HepG2 (cell line): ENCODE results near the gene DDC. TPM values are rescaled to one million over a fixed set of nuclear protein-coding genes. Genes with fewer than 3 reads are reported as not detected.

Experiments
- CAMTA2 ChIP-seq: sonication (generic); formaldehyde crosslinking; IDR thresholded peaks from 2 replicates; pipeline ENCODE4 v1.4.0; 2020; ENCODE audit warnings: mild to moderate bottlenecking, missing genetic modification reagents, borderline replicate concordance
- CENPX ChIP-seq: sonication (generic); formaldehyde crosslinking; IDR thresholded peaks from 2 replicates; pipeline ENCODE4 v1.9.0; 2021; ENCODE audit warnings: mild to moderate bottlenecking, missing genetic modification reagents, moderate library complexity
- DR1 ChIP-seq: sonication (generic); formaldehyde crosslinking; IDR thresholded peaks from 2 replicates; pipeline ENCODE4 v1.8.0; 2021; ENCODE audit warnings: mild to moderate bottlenecking, missing genetic modification reagents, inconsistent platforms
- HMG20A ChIP-seq: IDR thresholded peaks from 2 replicates; pipeline ENCODE4 v1.6.1; 2016; ENCODE audit warnings: borderline replicate concordance
- IRX3 ChIP-seq: sonication (generic); formaldehyde crosslinking; IDR thresholded peaks from 2 replicates; pipeline ENCODE4 v1.8.1; 2023; ENCODE audit warnings: mild to moderate bottlenecking, low read depth, missing genetic modification reagents, borderline replicate concordance
- KLF13 ChIP-seq: sonication (generic); formaldehyde crosslinking; IDR thresholded peaks from 2 replicates; pipeline ENCODE4 v1.4.0; 2020; ENCODE audit warnings: mild to moderate bottlenecking, missing genetic modification reagents
- NR2F1 ChIP-seq, 2 experiments: fragments of 450-650 bp in 1 of 2; formaldehyde crosslinking in 1 of 2; IDR thresholded peaks; 2 replicates each; pipeline versions ENCODE4 v1.5.0 to v1.6.1; 2016 to 2020; ENCODE audit warnings: mild to moderate bottlenecking in 1 of 2, missing compliant biosample characterization in 1 of 2, missing genetic modification reagents in 1 of 2, moderate library complexity in 1 of 2
- SAFB2 ChIP-seq: sonication (generic); formaldehyde crosslinking; IDR thresholded peaks from 2 replicates; pipeline ENCODE4 v1.5.1; 2020; ENCODE audit warnings: missing genetic modification reagents, low read depth, mild to moderate bottlenecking, borderline replicate concordance
- SNRNP70 ChIP-seq: fragments of 200-400 bp; formaldehyde crosslinking; IDR thresholded peaks from 2 replicates; pipeline ENCODE4 v1.6.1; 2017; ENCODE audit warnings: mild to moderate bottlenecking, low read depth, low read length, moderate library complexity
- SRY ChIP-seq: sonication (generic); formaldehyde crosslinking; IDR thresholded peaks from 2 replicates; pipeline ENCODE4 v1.8.0; 2022; ENCODE audit warnings: mild to moderate bottlenecking, missing genetic modification reagents
- SYNCRIP ChIP-seq: fragments of 200-400 bp; formaldehyde crosslinking; IDR thresholded peaks from 2 replicates; pipeline ENCODE4 v1.6.1; 2018; ENCODE audit warnings: mild to moderate bottlenecking, low read depth, low read length; ENCODE audit not compliant: insufficient read depth
- TEAD3 ChIP-seq: optimal IDR thresholded peaks from 2 replicates; pipeline ENCODE3; 2016; ENCODE audit warnings: borderline replicate concordance
- ZBTB1 ChIP-seq: sonication (generic); formaldehyde crosslinking; IDR thresholded peaks from 2 replicates; pipeline ENCODE4 v1.4.0; 2020; ENCODE audit warnings: missing genetic modification reagents, borderline replicate concordance
- ZNF124 ChIP-seq: sonication (generic); formaldehyde crosslinking; IDR thresholded peaks from 2 replicates; pipeline ENCODE4 v1.4.0; 2020; ENCODE audit warnings: missing genetic modification reagents
- ZNF180 ChIP-seq: sonication (generic); formaldehyde crosslinking; IDR thresholded peaks from 2 replicates; pipeline ENCODE4 v1.4.0; 2020; ENCODE audit warnings: low read depth, missing genetic modification reagents, borderline replicate concordance
- ZNF234 ChIP-seq: sonication (generic); formaldehyde crosslinking; conservative IDR thresholded peaks from 2 replicates; pipeline ENCODE4 v1.5.1; 2020; ENCODE audit warnings: mild to moderate bottlenecking, missing genetic modification reagents
- ZNF562 ChIP-seq: sonication (generic); formaldehyde crosslinking; IDR thresholded peaks from 2 replicates; pipeline ENCODE4 v1.8.0; 2022; ENCODE audit warnings: missing genetic modification reagents, borderline replicate concordance
- ZNF83 ChIP-seq: sonication (generic); formaldehyde crosslinking; IDR thresholded peaks from 2 replicates; pipeline ENCODE4 v1.4.0; 2020; ENCODE audit warnings: missing genetic modification reagents, mild to moderate bottlenecking, borderline replicate concordance
- ZSCAN29 ChIP-seq: sonication (generic); formaldehyde crosslinking; conservative IDR thresholded peaks from 2 replicates; pipeline ENCODE4 v1.4.0; 2020; ENCODE audit warnings: mild to moderate bottlenecking, missing genetic modification reagents
- polyA plus RNA-seq, 8 experiments: library from polyadenylated mRNA; depleted of rRNA in 3 of 8; stranded (reverse) in 7 of 8; unstranded in 1 of 8; fragments of >200 nt; fragmentation: Illumina TruSeq in 4 of 8; extraction: Trizol in 4 of 8; gene quantifications; 2 replicates each; pipeline versions ENCODE4 v1.2.1 to v1.2.3, GENCODE V29; 2011 to 2016; ENCODE audit warnings: low read depth in 4 of 8, missing spikeins in 1 of 8, mixed read lengths in 1 of 8; ENCODE audit not compliant: insufficient read depth in 1 of 8
- total RNA-seq, 5 experiments: library from RNA; depleted of rRNA; stranded (reverse); fragments of >200 nt; fragmentation: Illumina TruSeq; extraction: Trizol; gene quantifications; 2 replicates each; pipeline ENCODE4 v1.2.3, GENCODE V29; 2016; ENCODE audit warnings: low read depth in 1 of 5
- TF ChIP-seq, protein P1 (sequence below): sonication (generic); formaldehyde crosslinking; IDR thresholded peaks from 2 replicates; pipeline ENCODE4 v1.4.0; 2020; ENCODE audit warnings: missing genetic modification reagents
- TF ChIP-seq, protein P2 (sequence below): sonication (generic); formaldehyde crosslinking; IDR thresholded peaks from 2 replicates; pipeline ENCODE4 v1.8.0; 2022; ENCODE audit warnings: mild to moderate bottlenecking, missing genetic modification reagents, borderline replicate concordance
- TF ChIP-seq, protein P3 (sequence below): sonication (generic); formaldehyde crosslinking; IDR thresholded peaks from 2 replicates; pipeline ENCODE4 v1.9.0; 2022; ENCODE audit warnings: missing genetic modification reagents, mild to moderate bottlenecking, borderline replicate concordance
- TF ChIP-seq, protein P4 (sequence below): sonication (generic); formaldehyde crosslinking; IDR thresholded peaks from 2 replicates; pipeline ENCODE4 v1.5.0; 2020; ENCODE audit warnings: mild to moderate bottlenecking, missing genetic modification reagents, moderate library complexity

Gene DDC
- total and polyA plus RNA-seq, 2 of the 13 experiments (the other 11 are each of a cell fraction or from before 2014, with no cell fraction given) = 11.7 to 93.3 TPM

DNA sequence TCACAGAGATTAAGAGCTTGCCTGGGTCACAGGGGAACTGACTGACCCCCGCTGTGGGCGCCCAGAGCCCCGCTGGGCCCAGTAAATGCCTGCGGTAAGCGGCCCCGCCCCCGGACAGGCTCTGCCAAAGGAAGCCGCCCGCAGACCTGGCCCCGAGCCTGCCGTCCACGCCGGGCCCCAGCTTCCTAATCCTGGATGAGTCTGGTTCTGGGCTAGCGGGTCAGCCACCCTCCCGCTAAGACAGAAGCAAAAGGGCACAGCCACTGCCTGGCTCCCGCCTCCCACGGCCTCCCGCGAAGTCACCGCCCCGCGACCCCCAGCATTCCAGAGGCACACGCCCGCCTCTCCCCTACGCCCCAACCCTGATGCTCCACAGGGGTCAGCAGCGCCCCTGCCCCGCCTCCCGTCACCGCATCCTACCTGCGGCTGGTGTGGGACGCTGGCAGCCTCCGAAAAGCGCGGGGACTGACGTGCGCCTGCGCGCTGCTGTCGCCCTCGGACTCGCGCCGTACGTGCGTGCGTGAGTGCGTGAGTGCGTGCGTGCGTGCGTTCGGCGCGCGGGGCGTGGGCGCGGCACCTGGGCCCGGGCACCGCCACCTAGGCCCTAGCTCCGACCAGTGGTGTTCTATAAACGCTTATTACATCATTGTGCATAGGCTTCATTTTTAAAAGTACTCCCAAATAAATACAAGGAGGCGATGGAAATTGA is 115.2 kb downstream of the DDC start, which contains the start of gene FIGNL1 (continued):
- TF ChIP-seq ZNF234 (no peak), SRY (CRISPR knock-in tag) (peak; percentile 82), ZNF83 (no peak), SAFB2 (CRISPR knock-in tag) (peak; percentile 69; the same call in 1 of the 2 replicates), ZNF180 (CRISPR knock-in tag) (no peak), IRX3 (CRISPR knock-in tag) (peak; percentile 77), ZSCAN29 (CRISPR knock-in tag) (no peak), CENPX (no peak), NR2F1 (CRISPR knock-in tag; IDR thresholded peaks at IDR 0.05) (no peak), DR1 (CRISPR knock-in tag) (peak; percentile 96), ZBTB1 (CRISPR knock-in tag) (peak; percentile 87; the same call in 1 of the 2 replicates), TEAD3 (CRISPR knock-in tag) (peak; percentile 56), SYNCRIP (no peak), SNRNP70 (no peak), CAMTA2 (0 out of 2 replicates have a peak, but pooled peaks have one; percentile 64), ZNF562 (CRISPR knock-in tag) (no peak), ZNF124 (no peak; the same call in 1 of the 2 replicates), HMG20A (CRISPR knock-in tag) (no peak), KLF13 (CRISPR knock-in tag) (no peak)
- TF ChIP-seq, protein P1, sequence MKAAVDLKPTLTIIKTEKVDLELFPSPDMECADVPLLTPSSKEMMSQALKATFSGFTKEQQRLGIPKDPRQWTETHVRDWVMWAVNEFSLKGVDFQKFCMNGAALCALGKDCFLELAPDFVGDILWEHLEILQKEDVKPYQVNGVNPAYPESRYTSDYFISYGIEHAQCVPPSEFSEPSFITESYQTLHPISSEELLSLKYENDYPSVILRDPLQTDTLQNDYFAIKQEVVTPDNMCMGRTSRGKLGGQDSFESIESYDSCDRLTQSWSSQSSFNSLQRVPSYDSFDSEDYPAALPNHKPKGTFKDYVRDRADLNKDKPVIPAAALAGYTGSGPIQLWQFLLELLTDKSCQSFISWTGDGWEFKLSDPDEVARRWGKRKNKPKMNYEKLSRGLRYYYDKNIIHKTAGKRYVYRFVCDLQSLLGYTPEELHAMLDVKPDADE (CRISPR knock-in tag) = no peak
- TF ChIP-seq, protein P2, sequence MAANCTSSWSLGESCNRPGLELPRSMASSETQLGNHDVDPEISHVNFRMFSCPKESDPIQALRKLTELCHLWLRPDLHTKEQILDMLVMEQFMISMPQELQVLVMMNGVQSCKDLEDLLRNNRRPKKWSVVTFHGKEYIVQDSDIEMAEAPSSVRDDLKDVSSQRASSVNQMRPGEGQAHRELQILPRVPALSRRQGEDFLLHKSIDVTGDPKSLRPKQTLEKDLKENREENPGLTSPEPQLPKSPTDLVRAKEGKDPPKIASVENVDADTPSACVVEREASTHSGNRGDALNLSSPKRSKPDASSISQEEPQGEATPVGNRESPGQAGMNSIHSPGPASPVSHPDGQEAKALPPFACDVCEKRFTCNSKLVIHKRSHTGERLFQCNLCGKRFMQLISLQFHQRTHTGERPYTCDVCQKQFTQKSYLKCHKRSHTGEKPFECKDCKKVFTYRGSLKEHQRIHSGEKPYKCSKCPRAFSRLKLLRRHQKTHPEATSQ (CRISPR knock-in tag) = peak; percentile 72; the same call in 1 of the 2 replicates
- TF ChIP-seq, protein P3, sequence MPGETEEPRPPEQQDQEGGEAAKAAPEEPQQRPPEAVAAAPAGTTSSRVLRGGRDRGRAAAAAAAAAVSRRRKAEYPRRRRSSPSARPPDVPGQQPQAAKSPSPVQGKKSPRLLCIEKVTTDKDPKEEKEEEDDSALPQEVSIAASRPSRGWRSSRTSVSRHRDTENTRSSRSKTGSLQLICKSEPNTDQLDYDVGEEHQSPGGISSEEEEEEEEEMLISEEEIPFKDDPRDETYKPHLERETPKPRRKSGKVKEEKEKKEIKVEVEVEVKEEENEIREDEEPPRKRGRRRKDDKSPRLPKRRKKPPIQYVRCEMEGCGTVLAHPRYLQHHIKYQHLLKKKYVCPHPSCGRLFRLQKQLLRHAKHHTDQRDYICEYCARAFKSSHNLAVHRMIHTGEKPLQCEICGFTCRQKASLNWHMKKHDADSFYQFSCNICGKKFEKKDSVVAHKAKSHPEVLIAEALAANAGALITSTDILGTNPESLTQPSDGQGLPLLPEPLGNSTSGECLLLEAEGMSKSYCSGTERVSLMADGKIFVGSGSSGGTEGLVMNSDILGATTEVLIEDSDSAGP (CRISPR knock-in tag) = peak; percentile 93
- TF ChIP-seq, protein P4, sequence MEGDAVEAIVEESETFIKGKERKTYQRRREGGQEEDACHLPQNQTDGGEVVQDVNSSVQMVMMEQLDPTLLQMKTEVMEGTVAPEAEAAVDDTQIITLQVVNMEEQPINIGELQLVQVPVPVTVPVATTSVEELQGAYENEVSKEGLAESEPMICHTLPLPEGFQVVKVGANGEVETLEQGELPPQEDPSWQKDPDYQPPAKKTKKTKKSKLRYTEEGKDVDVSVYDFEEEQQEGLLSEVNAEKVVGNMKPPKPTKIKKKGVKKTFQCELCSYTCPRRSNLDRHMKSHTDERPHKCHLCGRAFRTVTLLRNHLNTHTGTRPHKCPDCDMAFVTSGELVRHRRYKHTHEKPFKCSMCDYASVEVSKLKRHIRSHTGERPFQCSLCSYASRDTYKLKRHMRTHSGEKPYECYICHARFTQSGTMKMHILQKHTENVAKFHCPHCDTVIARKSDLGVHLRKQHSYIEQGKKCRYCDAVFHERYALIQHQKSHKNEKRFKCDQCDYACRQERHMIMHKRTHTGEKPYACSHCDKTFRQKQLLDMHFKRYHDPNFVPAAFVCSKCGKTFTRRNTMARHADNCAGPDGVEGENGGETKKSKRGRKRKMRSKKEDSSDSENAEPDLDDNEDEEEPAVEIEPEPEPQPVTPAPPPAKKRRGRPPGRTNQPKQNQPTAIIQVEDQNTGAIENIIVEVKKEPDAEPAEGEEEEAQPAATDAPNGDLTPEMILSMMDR (CRISPR knock-in tag) = peak; percentile 28
